ENCODE results near the gene CLDN18.

- no peak for TF ChIP-seq CTCF (IDR thresholded peaks at IDR 0.05; ENCODE audit: low read depth, low read length)
- no peak for TF ChIP-seq EZH2phosphoT487 (IDR thresholded peaks at IDR 0.05; ENCODE audit: low read depth)
Measured at GRCh38 chr3:138062037-138062436, 52.1 kb downstream of the CLDN18 start.
